GM12865 (cell line): ENCODE results near the gene FOXP2.

Source experiments
- DNase-seq: peaks from one replicate; pipeline ENCODE4 v3.0.0; 2010; ENCODE audit warnings: low read depth
- H3K4me3 ChIP-seq: 2 replicates; pipeline ENCODE4 v1.5.1; 2011; ENCODE audit warnings: mild to moderate bottlenecking, low read depth, low read length, control low read depth
- CTCF ChIP-seq: IDR thresholded peaks from 2 replicates; pipeline ENCODE4 v1.5.1; 2011; ENCODE audit warnings: low read length, control low read depth, low read depth, inconsistent platforms; ENCODE audit not compliant: insufficient read depth; ENCODE audit errors: missing control alignments

Gene FOXP2

GRCh38 chr7:114415064-114415989 lies 712 bp downstream of the FOXP2 start:
- no peak for TF ChIP-seq CTCF
- no peak for DNase-seq
- H3K4me3 ChIP-seq, result no peak overlapping the region

GRCh38 chr7:114416129-114416990 lies 1.7 kb downstream of the FOXP2 start:
- H3K4me3 ChIP-seq, result no peak overlapping the region
- no peak for DNase-seq
- no peak for TF ChIP-seq CTCF

GRCh38 chr7:114417290-114417689 lies 2.7 kb downstream of the FOXP2 start:
- TF ChIP-seq CTCF, result no peak
- H3K4me3 ChIP-seq, result no peak overlapping the region
- DNase-seq, result no peak

GRCh38 chr7:114418117-114418516 lies 3.5 kb downstream of the FOXP2 start:
- TF ChIP-seq CTCF, result no peak

GRCh38 chr7:114419441-114420272 lies 5.0 kb downstream of the FOXP2 start:
- H3K4me3 ChIP-seq, result no peak overlapping the region
- DNase-seq, result no peak
- no peak for TF ChIP-seq CTCF

More at GRCh38 chr7:114418117-114418516, 3.5 kb downstream of the FOXP2 start:
- DNase-seq, result no peak
- H3K4me3 ChIP-seq, result no peak overlapping the region
